Mammary microvascular endothelial cell (primary cell): ENCODE measurements around the gene CSRP1. TPM values are rescaled to one million over a fixed set of nuclear protein-coding genes. Genes with fewer than 3 reads are reported as not detected.

Source experiments
- total RNA-seq: library from RNA; depleted of rRNA; stranded (reverse); fragments of >200 nt; gene quantifications from 2 replicates; pipeline ENCODE4 v1.2.3, GENCODE V29; 2015

Gene CSRP1
- total RNA-seq = 1,218 and 1,227 TPM in 2 replicates

GRCh38 chr1:201506557-201507359, at the start of gene CSRP1:
Gene CSRP1, minus strand, starts transcription at chr1:201507123. Its CDS starts 10,820 bp downstream, at chr1:201496303.

GRCh38 chr1:201538612-201539551, 32.0 kb upstream of the CSRP1 start, which contains the start of gene NAV1:
Gene NAV1, plus strand, starts transcription at chr1:201539127. Its CDS starts 83,758 bp downstream, at chr1:201622885.

GRCh38 chr1:201468844-201469644, 37.9 kb downstream of the CSRP1 start, which contains the start of gene PHLDA3:
Gene PHLDA3, minus strand, starts transcription at chr1:201469188. Its CDS starts 402 bp downstream, at chr1:201468786.

Other genes with a start within 250 kb of the CSRP1 start
- gene PKP1, start 223.6 kb downstream of the CSRP1 start, total RNA-seq = 0.15 TPM in 1 of 2 replicates, not detected in the other
- not detected in 2 replicates for gene TNNT2, start 129.4 kb downstream of the CSRP1 start, total RNA-seq
- gene LAD1, start 107.8 kb downstream of the CSRP1 start, total RNA-seq = not detected in 2 replicates
- gene TNNI1, start 85.4 kb downstream of the CSRP1 start, total RNA-seq = not detected in 2 replicates
- 67.6 and 85.6 TPM in 2 replicates for gene PHLDA3, start 37.9 kb downstream of the CSRP1 start, total RNA-seq
- 41.8 and 45.6 TPM in 2 replicates for gene NAV1, start 32.0 kb upstream of the CSRP1 start, total RNA-seq